NOMO-1 treated with dmso at 0.1 percent for 144 hours (cell line): ENCODE data around the gene STXBP1.
"Not testable (repeated sequence)": the region's sequence is repeated elsewhere in the genome, so short reads cannot be mapped to it uniquely, and the experiment has no call there.

Source experiments
- DNase-seq: peaks from one replicate; lab custom pipeline; 2025; ENCODE audit not compliant: unreplicated experiment; lab: John Stamatoyannopoulos, UW

The STXBP1 gene

GRCh38 chr9:127613583-127613954 lies 1.5 kb downstream of the STXBP1 start:
- DNase-seq, result no peak

DNA sequence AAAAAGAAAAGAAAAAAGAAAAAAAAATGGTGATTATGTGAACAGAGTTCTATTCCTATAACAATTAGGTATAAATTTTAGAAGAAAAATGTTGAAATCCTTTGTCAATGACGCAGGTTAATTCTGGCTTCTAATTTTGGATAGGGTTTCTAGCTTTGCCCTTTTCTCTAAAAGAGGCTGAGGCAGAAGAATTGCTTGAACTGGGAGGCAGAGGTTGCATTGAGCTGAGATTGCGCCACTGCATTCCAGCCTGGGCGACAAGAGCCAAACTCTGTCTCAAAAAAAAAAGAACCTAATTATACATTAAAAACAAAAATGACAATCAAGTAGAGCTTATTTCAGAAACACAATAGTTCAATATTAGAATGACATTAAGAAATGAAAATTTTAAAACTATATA lies 2.9 kb downstream of the STXBP1 start:
- no peak for DNase-seq

GRCh38 chr9:127621339-127621970 lies 9.4 kb downstream of the STXBP1 start:
- not testable (repeated sequence) for DNase-seq

GRCh38 chr9:127626752-127627493 lies 14.8 kb downstream of the STXBP1 start:
- DNase-seq, result no peak

DNA sequence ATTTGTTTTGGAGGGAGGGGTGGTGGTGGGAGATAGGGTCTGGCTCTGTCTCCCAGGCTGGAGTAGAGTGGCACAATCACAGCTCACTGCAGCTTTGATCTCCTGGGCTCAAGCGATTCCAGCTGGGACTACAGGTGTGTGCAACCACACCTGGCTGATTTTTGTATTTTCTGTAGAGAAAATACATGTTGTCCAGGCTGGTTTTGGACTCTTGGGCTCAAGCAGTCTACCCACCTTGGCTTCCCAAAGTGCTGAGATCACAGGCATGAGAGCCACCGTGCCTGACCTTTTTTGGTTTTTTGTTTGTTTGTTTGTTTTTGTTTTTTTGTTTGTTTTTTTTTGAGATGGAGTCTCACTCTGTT lies 15.4 kb downstream of the STXBP1 start:
- no peak for DNase-seq

- no peak for DNase-seq
Measured at GRCh38 chr9:127628758-127629467, 16.8 kb downstream of the STXBP1 start.

- DNase-seq, result no peak
Measured at GRCh38 chr9:127629468-127630081, 17.5 kb downstream of the STXBP1 start.

DNA sequence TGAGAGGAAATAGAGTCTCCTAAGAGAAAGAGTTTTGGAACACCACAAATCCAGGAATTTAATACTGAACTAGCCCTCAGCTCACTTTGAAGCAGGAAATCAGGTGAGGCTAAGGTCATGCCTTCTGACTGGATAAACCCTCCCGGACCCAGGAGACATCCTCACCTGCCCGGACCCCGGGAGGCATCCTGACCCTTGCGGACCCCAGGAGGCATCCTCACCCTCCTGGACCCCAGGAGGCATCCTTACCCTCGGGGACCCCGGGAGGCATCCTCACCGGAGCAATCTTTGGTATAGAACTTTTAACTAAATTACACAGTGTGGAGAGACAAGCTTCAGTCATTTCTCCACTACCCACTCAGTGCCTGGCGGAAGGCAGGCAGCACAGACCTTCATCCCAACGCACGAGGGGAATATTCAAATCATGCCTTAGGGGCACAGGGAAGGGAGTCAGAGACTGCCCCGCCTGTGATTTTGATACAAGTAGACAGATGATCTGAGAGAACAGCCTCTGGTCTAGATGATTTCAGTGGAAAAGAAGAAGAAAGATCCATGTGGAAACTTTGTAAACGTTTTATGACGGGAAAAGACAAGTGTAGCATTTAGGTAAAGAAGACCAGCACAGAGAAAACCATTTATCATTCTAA lies 21.3 kb downstream of the STXBP1 start:
- DNase-seq, result no peak

DNA sequence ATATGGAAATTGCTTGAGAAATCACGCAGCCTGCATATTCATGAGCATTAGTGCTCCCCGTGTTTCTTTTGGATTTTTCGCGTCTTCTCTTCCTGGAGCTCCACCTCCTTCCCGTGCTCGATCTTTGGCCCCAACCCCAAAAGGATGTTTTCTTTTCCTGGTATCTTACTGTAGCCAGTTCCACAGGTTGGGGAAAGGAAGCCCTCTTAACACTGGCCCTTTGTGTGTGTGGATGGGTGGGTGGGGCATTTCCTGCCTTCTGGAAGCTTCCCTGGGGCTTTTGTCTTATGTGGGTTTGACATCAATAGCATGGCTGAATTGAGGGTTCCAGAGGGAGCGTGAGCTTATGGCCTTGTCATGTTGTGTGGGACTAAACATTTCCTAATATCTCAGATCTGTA lies 21.9 kb downstream of the STXBP1 start:
- DNase-seq, result no peak

DNA sequence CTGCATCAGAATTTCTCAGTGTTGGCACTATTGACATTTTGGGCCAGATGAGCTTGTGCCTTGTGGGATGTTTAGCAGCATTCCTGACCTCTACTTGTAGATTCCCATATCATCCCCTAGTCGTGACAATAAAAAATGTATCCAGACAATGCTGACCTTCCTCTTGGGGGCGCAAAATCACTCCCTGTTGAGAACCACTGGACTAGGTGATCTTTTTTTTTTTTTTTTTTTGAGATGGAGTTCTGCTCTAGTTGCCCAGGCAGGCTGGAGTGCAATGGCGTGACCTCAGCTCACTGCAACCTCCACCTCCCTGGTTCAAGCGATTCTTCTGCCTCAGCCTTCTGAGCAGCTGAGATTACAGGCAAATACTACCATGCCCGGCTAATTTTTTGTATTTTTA lies 22.6 kb downstream of the STXBP1 start:
- no peak for DNase-seq

GRCh38 chr9:127635201-127635735 lies 23.2 kb downstream of the STXBP1 start:
- DNase-seq, result no peak

- DNase-seq, result no peak
Measured at GRCh38 chr9:127637322-127637847, 25.3 kb downstream of the STXBP1 start.

- no peak for DNase-seq
Measured at GRCh38 chr9:127640908-127641545, 28.9 kb downstream of the STXBP1 start.

- no peak for DNase-seq
Measured at GRCh38 chr9:127642082-127642740, 30.1 kb downstream of the STXBP1 start.

GRCh38 chr9:127644146-127644827 lies 32.2 kb downstream of the STXBP1 start:
- no peak for DNase-seq

DNA sequence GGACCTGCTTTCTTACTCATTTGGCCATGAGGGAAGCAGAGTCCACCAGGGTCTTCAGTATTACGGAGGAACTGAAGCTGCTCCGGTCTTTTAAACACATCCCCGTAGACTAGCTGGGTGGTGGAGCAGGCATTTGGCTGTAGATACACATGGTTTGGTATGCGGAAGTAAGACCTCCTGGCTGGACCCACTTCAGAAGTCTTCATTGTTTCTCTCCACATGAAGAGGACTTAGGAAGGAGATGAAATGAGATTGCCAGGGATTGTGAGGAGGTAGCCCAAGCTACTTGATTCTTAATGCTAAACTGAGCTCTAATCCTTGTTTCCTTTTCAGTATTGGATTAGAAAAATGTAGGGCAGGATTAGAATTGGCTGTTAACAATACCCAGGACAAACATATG lies 32.9 kb downstream of the STXBP1 start:
- no peak for DNase-seq

DNA sequence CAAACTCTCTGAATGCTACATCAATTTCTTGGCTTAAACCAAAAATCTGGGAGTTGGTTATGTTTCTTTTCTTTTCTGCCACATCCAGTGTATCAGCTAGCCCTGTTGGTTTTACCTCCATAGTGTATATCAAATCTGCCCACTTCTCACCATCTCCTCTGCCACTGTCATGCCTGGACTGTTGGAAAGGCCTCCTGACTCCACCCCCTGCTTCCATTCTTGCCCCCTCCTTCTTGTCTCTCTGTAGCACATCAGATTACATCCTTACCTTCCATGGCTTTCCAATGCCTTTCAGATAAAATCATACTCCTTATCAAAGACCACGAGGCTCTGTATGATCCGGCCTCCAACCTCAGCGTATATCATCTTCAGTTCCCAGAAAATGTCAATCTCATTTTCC lies 35.4 kb downstream of the STXBP1 start:
- no peak for DNase-seq

- DNase-seq, result no peak
Measured at GRCh38 chr9:127650518-127650917, 38.4 kb downstream of the STXBP1 start.
